Measurements from ENCODE around the gene ZNF444. TPM values are rescaled to one million over a fixed set of nuclear protein-coding genes. Genes with fewer than 3 reads are reported as not detected.
A peak's percentile ranks its signal among the peaks of the same experiment; 100 is the strongest.

ZNF444 gene
- total and polyA plus RNA-seq, 12 donors = 7.2 to 66.3 (median 35.8) TPM

- 10 to 26% (median 15%) methylated on average over 5 to 12 of the region's 12 CpGs for WGBS, 4 donors
- Histone ChIP-seq H3K4me1 (replicated peaks in 1 of 2) (peaks cover 74 to 83% of the 10 kb centered on the region in 2 donors), H3K9me3 (replicated peaks in 1 of 3) (no peaks in the 10 kb centered on the region), H3K27ac (peak overlapping the region; percentile 8 to 92 (median 79)), H3K36me3 (replicated peaks in 1 of 2) (peaks cover 0 to 4% of the 10 kb centered on the region in 2 donors), H3K4me3 (no peak overlapping the region), H3K27me3 (no peaks in the 10 kb centered on the region)
- intact Hi-C loops (cut with DNase I) = no loop called here
- no peak for TF ChIP-seq CTCF (IDR thresholded peaks at IDR 0.05)
- TF ChIP-seq POLR2A (IDR thresholded peaks at IDR 0.05) = peak in 1 of 2 donors; percentile 80
- peak; percentile 71 to 91 (median 89) for DNase-seq
Measured at GRCh38 chr19:56110515-56111448, 30.3 kb upstream of the ZNF444 start.

DNA sequence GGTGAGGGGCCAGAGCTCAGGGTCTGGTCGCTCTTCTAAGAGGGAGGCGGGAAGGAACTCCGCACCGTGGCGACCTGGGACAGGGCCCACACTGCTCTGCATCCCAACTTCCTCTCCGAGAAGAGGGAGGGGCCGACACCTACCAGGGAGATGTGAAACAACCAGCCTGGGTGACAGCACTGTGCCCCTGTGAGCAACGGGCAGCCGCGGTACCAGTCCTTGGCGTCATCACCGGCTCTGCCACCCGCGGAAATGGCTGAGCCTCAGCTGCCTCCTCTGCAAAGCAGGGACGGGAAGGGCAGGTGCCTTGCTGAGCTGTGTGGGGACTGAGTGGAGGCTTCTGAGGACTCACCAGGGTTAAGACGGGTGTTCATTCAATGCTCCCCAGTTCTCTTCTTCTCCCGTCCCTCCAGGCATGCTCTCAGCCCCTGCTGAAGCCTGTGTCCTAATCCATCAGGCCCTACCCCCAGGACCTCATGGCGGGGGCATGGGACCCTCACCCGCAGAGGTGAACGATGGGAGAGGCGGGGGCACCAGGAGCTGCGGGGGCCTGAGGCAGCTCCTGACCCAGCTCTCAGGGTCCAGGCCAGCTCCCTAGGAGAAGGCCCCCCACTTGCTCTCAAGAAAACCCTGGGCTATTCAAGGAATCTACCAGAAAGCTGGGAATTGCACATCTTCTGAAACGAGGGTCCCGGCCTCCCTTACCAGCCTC, 29.3 kb upstream of the ZNF444 start:
- H3K27me3 ChIP-seq = no peaks in the 10 kb centered on the region
- peak; percentile 57 to 86 (median 75) for DNase-seq
- H3K4me3 ChIP-seq = peak overlapping the region in 1 of 4 donors; percentile 16
- intact Hi-C loops (cut with DNase I) = no loop called here
- H3K4me1 ChIP-seq (replicated peaks in 1 of 2) = peaks cover 72 to 74% of the 10 kb centered on the region in 2 donors
- no peaks in the 10 kb centered on the region for H3K36me3 ChIP-seq (replicated peaks in 1 of 2)
- WGBS, 4 donors = 27 to 48% (median 34%) methylated on average over 7 to 24 of the region's 24 CpGs
- H3K27ac ChIP-seq = peak overlapping the region; percentile 8 to 92 (median 79)
- TF ChIP-seq CTCF (IDR thresholded peaks at IDR 0.05) (no peak), POLR2A (IDR thresholded peaks at IDR 0.05) (no peak)
- H3K9me3 ChIP-seq (replicated peaks in 1 of 3) = no peaks in the 10 kb centered on the region

DNA sequence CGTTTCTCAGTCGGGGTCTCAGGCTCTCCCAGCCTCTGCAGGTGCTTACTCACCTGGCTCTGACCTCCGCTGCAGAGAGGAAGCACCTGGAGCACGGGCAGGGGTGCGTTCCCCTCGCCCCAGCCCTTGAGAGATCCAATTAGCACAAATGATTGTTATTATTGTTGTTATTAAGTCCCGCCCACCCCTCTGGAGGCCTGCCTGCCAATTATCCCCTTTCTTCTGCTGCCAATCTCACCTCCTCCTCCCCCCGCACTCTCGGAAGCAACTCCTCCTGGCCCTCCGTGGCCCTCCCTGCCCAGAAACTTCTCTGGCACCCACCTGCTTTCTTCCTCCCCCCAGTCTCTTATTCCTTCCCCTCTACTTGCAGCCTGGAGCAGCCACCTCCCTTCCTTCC, 28.8 kb upstream of the ZNF444 start:
- DNase-seq = no peak
- Histone ChIP-seq H3K27ac (peak overlapping the region in 4 of 5 donors; percentile 75 to 92 (median 82)), H3K4me3 (peak overlapping the region in 1 of 4 donors; percentile 16), H3K4me1 (replicated peaks in 1 of 2) (peaks cover 72 to 74% of the 10 kb centered on the region in 2 donors), H3K9me3 (replicated peaks in 1 of 3) (no peaks in the 10 kb centered on the region), H3K27me3 (no peaks in the 10 kb centered on the region), H3K36me3 (replicated peaks in 1 of 2) (no peaks in the 10 kb centered on the region)
- no peak for TF ChIP-seq POLR2A (IDR thresholded peaks at IDR 0.05)
- WGBS, 4 donors = 28 to 38% (median 32%) methylated on average over 4 to 10 of the region's 10 CpGs
- intact Hi-C loops (cut with DNase I) = no loop called here

GRCh38 chr19:56113074-56113632, 27.9 kb upstream of the ZNF444 start:
- Histone ChIP-seq H3K27ac (peak overlapping the region in 3 of 5 donors; percentile 75 to 92 (median 84)), H3K27me3 (no peaks in the 10 kb centered on the region), H3K4me1 (replicated peaks in 1 of 2) (peaks cover 66 to 75% of the 10 kb centered on the region in 2 donors), H3K4me3 (no peak overlapping the region), H3K36me3 (replicated peaks in 1 of 2) (no peaks in the 10 kb centered on the region), H3K9me3 (replicated peaks in 1 of 3) (no peaks in the 10 kb centered on the region)
- TF ChIP-seq CTCF (IDR thresholded peaks at IDR 0.05) (no peak), POLR2A (IDR thresholded peaks at IDR 0.05) (no peak)
- intact Hi-C loops (cut with DNase I) = no loop called here
- 66 to 71% (median 70%) methylated on average over 20 of the region's 20 CpGs for WGBS, 4 donors
- no peak for DNase-seq
